GM23248 (cell line): ENCODE data around the gene RUBCNL.

Source experiments
- EZH2 ChIP-seq: fragments of 200-600 bp; sonication (generic); IDR thresholded peaks from 2 replicates; pipeline ENCODE4 v1.6.1; 2018; ENCODE audit warnings: antibody characterized with exemption, mild to moderate bottlenecking; ENCODE audit not compliant: insufficient read depth, poor library complexity, severe bottlenecking
- EZH2phosphoT487 ChIP-seq: fragments of 200-600 bp; sonication (generic); IDR thresholded peaks from 2 replicates; pipeline ENCODE4 v1.6.1; 2018; ENCODE audit warnings: antibody characterized with exemption, moderate library complexity, mild to moderate bottlenecking, low read depth; ENCODE audit not compliant: insufficient read depth

GRCh38 chr13:46313432-46314257 is 73.4 kb downstream of the RUBCNL start:
- no peak for TF ChIP-seq EZH2
- no peak for TF ChIP-seq EZH2phosphoT487
